Thyroid gland (tissue), 4 donors: ENCODE data around the gene TNIK.

Experiments used
- POLR2A ChIP-seq, 2 donors: fragments of 450-650 bp; IDR thresholded peaks; one replicate each; pipeline ENCODE4 v1.6.1; 2017; ENCODE audit warnings: antibody characterized with exemption in 2 of 2, mild to moderate bottlenecking in 2 of 2, moderate library complexity in 1 of 2
- TF ChIP-seq, protein P1 (sequence below), 6 experiments: fragments of 200-600 bp in 3 of 6; fragments of 450-650 bp in 3 of 6; sonication (generic) in 3 of 6; IDR thresholded peaks; one replicate each; pipeline ENCODE4 v1.5.1; 2016 to 2019; ENCODE audit warnings: antibody characterized with exemption in 6 of 6, mild to moderate bottlenecking in 2 of 6, inconsistent platforms in 1 of 6, moderate library complexity in 1 of 6

DNA sequence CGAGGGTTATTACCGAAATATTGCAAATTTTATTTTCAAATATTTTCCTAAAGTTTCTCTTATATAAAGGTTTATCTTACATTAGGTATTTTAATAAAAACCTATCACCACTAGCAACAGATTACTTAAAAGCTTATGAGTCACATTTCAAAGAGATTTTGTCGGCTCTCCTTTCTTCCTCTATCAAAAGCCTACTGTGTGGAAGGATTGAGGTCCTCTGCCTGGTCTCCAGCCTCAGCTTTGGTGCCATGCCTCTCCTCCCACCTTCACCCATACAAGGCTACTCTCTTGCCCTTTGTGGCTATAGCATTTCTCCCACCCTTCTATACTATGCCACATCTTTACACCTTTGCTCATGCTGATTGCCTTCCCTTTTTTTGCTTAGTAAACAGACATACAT is 199.3 kb downstream of the TNIK start:
- TF ChIP-seq, protein P1, sequence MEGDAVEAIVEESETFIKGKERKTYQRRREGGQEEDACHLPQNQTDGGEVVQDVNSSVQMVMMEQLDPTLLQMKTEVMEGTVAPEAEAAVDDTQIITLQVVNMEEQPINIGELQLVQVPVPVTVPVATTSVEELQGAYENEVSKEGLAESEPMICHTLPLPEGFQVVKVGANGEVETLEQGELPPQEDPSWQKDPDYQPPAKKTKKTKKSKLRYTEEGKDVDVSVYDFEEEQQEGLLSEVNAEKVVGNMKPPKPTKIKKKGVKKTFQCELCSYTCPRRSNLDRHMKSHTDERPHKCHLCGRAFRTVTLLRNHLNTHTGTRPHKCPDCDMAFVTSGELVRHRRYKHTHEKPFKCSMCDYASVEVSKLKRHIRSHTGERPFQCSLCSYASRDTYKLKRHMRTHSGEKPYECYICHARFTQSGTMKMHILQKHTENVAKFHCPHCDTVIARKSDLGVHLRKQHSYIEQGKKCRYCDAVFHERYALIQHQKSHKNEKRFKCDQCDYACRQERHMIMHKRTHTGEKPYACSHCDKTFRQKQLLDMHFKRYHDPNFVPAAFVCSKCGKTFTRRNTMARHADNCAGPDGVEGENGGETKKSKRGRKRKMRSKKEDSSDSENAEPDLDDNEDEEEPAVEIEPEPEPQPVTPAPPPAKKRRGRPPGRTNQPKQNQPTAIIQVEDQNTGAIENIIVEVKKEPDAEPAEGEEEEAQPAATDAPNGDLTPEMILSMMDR (IDR thresholded peaks at IDR 0.05): no peak
- no peak for TF ChIP-seq POLR2A (IDR thresholded peaks at IDR 0.05)
